Sigmoid colon (tissue), 4 donors: ENCODE data around the gene ROBO1.

Experiments used
- CTCF ChIP-seq, 4 experiments: fragments of 450-650 bp in 3 of 4; fragments of 200-600 bp in 1 of 4; IDR thresholded peaks; one replicate each; pipeline ENCODE4 v1.5.1; 2016 to 2019; ENCODE audit warnings: antibody characterized with exemption in 4 of 4, mild to moderate bottlenecking in 3 of 4, moderate library complexity in 2 of 4
- EP300 ChIP-seq, 4 donors: sonication (generic); formaldehyde crosslinking; IDR thresholded peaks; one replicate each; pipeline ENCODE4 v1.6.1; 2017; ENCODE audit warnings: antibody characterized with exemption in 4 of 4
- POLR2AphosphoS5 ChIP-seq, 4 donors: sonication (generic); formaldehyde crosslinking; IDR thresholded peaks; one replicate each; pipeline ENCODE4 v1.6.1; 2017; ENCODE audit warnings: antibody characterized with exemption in 4 of 4

GRCh38 chr3:79604681-79605080 is 163.1 kb downstream of the ROBO1 start:
- TF ChIP-seq CTCF (IDR thresholded peaks at IDR 0.05) (no peak), POLR2AphosphoS5 (IDR thresholded peaks at IDR 0.05) (no peak), EP300 (IDR thresholded peaks at IDR 0.05) (no peak)
